ENCODE results near the gene DLGAP1.

DNA sequence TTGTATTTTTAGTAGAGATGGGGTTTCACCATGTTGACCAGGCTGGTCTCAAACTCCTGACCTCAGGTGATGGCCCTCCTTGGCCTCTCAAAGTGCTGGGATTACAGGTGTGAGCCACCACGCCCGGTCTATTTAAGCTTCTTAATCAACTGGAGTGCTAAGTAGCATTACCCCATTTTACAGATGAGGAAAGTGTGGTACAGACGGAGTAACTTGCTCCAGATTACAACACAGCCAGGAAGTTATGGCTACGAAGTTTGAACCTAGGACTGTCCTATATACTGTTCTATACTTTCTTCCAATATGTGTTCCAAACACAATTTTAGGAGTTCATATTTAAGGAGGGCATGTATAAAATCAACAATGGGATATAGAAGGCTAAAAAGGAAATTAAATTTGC, 807.5 kb downstream of the DLGAP1 start:
- TF ChIP-seq, protein P1, sequence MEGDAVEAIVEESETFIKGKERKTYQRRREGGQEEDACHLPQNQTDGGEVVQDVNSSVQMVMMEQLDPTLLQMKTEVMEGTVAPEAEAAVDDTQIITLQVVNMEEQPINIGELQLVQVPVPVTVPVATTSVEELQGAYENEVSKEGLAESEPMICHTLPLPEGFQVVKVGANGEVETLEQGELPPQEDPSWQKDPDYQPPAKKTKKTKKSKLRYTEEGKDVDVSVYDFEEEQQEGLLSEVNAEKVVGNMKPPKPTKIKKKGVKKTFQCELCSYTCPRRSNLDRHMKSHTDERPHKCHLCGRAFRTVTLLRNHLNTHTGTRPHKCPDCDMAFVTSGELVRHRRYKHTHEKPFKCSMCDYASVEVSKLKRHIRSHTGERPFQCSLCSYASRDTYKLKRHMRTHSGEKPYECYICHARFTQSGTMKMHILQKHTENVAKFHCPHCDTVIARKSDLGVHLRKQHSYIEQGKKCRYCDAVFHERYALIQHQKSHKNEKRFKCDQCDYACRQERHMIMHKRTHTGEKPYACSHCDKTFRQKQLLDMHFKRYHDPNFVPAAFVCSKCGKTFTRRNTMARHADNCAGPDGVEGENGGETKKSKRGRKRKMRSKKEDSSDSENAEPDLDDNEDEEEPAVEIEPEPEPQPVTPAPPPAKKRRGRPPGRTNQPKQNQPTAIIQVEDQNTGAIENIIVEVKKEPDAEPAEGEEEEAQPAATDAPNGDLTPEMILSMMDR (IDR thresholded peaks at IDR 0.05 in 2 of 3, conservative IDR thresholded peaks at IDR 0.05 in 1 of 3; ENCODE audit: control insufficient read depth in 2 of 3, extremely low read depth in 1 of 3, insufficient read depth in 1 of 3, low read depth in 3 of 3, low read length in 3 of 3) = no peak
- TF ChIP-seq CHD2 (IDR thresholded peaks at IDR 0.05; ENCODE audit: borderline replicate concordance, low read depth, low read length) (no peak), CBFB (IDR thresholded peaks at IDR 0.05; ENCODE audit: low read depth) (no peak), POLR2AphosphoS2 (IDR thresholded peaks at IDR 0.05; ENCODE audit: low read depth, low read length) (no peak), EZH2 (IDR thresholded peaks at IDR 0.05; ENCODE audit: borderline replicate concordance, control insufficient read depth, low read depth, low read length) (no peak), RAD21 (IDR thresholded peaks at IDR 0.05; ENCODE audit: insufficient read depth, low read depth, low read length) (no peak), TBL1XR1 (IDR thresholded peaks at IDR 0.05; ENCODE audit: low read depth, low read length) (no peak), ATF7 (IDR thresholded peaks at IDR 0.05; ENCODE audit: low read depth) (no peak), RFX5 (IDR thresholded peaks at IDR 0.05; ENCODE audit: low read depth, low read length) (no peak), POLR2A (IDR thresholded peaks at IDR 0.05; ENCODE audit: low read depth, low read length) (no peak)
- TF ChIP-seq, protein P2, sequence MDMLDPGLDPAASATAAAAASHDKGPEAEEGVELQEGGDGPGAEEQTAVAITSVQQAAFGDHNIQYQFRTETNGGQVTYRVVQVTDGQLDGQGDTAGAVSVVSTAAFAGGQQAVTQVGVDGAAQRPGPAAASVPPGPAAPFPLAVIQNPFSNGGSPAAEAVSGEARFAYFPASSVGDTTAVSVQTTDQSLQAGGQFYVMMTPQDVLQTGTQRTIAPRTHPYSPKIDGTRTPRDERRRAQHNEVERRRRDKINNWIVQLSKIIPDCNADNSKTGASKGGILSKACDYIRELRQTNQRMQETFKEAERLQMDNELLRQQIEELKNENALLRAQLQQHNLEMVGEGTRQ (IDR thresholded peaks at IDR 0.05; ENCODE audit: borderline replicate concordance, low read depth, low read length) = no peak
